Left forelimb (tissue), 1 donor: ENCODE measurements around the gene WFDC13.
"Not testable (repeated sequence)": the region's sequence is repeated elsewhere in the genome, so short reads cannot be mapped to it uniquely, and the experiment has no call there.

Experiments used
- DNase-seq: peaks from one replicate; pipeline ENCODE4 v3.0.0-alpha.2; 2018; ENCODE audit warnings: low spot score

WFDC13 gene

GRCh38 chr20:45701873-45702272, at the start of gene WFDC13:
Gene WFDC13 (plus strand): TSS chr20:45702038. CDS start chr20:45702124, 86 bp downstream.
- no peak for DNase-seq

DNA sequence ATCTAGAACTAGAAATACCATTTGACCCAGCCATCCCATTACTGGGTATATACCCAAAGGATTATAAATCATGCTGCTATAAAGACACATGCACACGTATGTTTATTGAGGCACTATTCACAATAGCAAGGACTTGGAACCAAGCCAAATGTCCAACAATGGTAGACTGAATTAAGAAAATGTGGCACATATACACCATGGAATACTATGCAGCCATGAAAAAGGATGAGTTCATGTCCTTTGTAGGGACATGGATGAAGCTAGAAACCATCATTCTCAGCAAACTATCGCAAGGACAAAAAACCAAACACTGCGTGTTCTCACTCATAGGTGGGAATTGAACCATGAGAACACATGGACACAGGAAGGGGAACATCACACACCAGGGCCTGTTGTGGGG, 44.8 kb upstream of the WFDC13 start:
- DNase-seq = not testable (repeated sequence)

DNA sequence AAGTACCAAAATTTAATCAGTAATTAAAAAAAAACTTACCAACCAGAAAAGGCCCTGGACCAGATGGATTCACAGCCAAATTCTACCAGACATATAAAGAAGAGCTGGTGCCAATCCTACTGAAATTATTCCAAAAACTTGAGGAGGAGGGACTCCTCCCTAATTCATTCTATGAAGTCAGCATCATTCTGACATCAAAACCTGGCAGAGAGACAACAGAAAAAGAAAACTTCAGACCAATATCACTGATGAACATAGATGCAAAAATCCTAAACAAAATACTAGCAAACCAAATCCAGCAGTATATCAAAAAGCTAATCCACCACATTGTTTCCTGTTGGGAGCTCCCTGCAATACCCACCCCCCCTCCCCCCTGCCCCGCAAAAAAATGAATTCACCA, 31.7 kb upstream of the WFDC13 start, which contains the start of gene WFDC11:
WFDC11 (minus strand) TSS at position 101 of the 400 bp plus-strand sequence. CDS start 19,639 bp downstream, outside the sequence.
- DNase-seq = no peak

DNA sequence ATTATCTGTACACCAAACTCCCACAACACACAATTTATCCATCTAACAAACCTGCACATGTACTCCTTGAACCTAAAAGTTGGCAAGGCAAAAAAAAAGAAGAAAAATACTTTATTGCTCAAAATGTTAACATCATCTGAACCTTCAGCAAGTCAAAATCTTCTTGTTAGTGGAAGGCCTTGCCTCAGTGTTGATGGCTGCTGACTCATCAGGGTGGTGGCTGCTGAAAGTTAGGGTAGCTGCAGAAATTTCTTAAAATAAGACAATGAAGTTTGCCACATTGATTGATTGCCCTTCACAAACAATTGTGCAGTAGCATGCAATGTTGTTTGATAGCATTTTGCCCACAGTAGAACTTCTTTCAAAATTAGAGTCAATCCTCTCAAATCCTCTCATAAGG, 29.1 kb upstream of the WFDC13 start:
- DNase-seq = no peak

DNA sequence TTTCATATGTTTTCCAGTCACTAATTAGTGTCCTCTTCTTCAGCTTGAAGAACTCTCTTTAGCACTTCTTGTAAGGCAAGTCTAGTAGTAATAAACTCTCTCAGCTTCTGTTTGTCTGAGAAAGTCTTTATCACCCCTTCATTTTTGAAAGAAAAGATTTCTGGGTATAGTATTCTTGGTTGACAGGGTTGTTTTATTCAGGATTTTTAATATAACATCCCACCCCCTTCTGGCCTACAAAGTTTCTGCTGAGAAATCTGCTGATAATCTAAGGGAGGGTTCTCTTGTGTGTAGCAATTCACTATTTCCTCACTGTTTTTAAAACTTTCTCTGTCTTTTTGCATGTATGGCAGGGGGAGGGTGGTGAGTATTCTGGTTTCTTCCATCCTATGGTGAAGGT, 22.2 kb upstream of the WFDC13 start:
- no peak for DNase-seq

GRCh38 chr20:45685896-45686295, 15.9 kb upstream of the WFDC13 start:
- no peak for DNase-seq

GRCh38 chr20:45693346-45693745, 8.5 kb upstream of the WFDC13 start:
- not testable (repeated sequence) for DNase-seq

DNA sequence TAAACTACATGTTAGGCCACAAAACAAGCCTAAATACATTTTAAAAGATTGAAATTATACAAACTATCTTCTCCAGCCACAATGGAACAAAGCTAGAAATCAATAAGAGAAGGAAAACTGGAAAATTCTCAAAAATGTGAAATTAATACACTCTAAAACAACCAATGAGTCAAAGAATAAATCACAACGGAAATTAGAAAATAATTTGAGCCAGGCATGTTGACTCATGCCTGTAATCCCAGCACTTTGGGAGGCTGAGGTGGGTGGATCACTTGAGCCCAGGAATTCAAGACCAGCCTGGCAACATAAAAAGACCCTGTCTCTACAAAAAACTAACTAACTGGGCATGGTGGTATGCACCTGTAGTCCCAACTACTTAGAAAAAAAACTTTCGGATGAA, 6.3 kb upstream of the WFDC13 start:
- no peak for DNase-seq

DNA sequence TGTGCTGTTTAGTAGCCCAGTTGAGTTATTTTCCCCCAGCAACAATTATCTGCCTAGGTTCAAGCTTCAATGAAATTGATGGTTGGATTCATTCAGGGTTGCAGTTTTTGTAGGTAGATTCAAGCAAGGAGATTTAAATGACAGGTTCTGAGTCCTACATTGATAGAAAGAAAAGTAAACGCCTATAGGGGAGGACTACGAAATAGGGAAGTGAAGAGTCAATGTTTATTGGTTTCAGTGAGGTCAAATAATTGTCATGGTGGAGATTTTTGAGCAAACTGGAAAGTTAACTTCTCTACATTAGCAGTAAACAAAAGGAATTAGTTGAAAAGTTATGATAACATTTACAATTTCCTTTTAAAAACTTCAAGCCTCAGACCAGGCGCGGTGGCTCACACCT, 734 bp upstream of the WFDC13 start:
- DNase-seq = no peak

DNA sequence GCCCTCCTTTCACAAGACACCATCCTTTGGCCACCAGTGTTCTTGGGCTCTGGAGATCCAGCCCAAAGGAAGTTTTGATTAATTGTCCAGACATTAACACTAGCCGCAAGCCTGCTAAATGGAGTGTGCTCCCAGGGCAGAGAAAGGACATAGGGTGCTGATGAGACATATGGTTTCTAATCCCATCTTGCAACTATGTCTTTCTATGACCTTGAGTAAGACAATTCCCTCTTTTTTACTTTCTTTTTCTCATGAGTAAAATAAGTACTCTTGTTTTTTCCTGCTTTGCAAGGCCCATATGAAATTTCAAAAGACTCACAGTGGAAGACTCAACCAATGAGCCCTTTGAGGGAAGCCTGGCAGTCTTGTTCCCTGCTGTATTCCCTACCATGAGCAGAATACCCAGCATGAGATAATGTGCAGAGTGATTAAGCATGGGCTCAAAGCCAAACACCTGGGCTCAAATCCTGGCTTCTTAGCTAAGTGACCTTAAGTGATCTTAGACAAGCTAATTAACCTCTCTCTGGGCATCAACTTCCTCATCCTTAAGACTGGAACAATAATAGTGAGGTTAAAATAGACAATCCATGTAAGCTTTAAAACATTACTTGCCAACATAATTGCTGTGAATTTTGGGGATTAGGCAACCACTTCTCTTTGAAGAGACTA, 3.3 kb downstream of the WFDC13 start, which contains the start of gene WFDC10B:
WFDC10B (minus strand) TSS at position 51 of the 669 bp plus-strand sequence. CDS start 19,027 bp downstream, outside the sequence.
- no peak for DNase-seq

- not testable (repeated sequence) for DNase-seq
Observed at GRCh38 chr20:45716141-45716688, 14.4 kb downstream of the WFDC13 start.

DNA sequence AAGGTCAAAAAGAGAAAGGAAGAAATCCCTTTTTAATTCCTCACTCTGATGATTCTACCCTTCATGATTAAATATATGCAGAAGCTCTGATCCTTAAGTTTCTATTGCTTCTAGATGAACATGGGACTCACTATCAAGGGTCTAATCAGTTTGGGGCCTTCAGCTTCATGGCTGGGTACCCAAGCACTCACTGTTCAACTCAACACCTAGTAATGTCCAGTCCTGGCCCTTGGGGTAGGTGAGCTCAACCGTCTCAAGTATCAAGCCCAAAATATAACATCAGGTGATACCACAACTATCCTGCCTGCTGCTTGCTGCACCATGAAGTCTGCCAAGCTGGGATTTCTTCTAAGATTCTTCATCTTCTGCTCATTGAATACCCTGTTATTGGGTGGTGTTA, 20.2 kb downstream of the WFDC13 start, which contains the start of gene SPINT4:
SPINT4 (plus strand) TSS at position 301 of the 400 bp plus-strand sequence; CDS start at position 322, 21 bp downstream.
- no peak for DNase-seq

DNA sequence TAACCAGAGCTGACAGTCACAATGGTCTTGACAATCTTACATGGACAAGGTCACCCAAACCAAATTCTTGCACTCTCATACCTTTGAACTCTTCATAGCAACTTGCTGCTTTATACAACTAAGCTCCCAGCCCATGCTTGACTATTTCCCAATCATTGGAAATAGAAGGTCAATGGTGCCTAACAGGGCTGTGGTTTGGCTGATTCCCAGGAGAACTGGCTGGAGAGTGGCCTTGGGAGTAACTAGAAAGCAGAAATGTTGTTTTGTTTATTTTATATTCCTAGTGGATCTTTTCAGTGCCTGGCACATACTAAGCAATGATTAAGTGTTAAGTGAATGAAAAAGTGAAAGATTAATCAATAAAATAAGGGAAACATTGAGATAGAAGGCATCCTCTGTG, 23.3 kb downstream of the WFDC13 start:
- DNase-seq = no peak

DNA sequence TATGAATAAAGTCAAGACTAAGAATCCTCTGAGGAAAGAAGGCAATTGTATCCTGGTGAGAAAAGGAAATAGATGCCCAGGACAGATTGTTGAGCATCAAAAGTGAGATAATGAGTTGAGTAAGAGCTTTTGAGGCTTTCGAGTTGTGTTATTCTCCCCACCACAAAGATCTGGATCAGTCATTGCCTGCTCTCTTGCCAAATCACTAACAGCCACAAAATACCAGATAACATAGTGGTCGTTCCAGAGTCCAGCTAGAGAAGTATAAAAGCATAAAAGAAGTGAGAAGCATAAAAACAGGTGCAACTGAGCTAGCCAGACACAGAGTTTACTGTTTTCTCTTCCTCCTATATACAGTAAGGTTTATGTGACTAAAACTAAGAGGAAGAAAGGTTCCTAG, 25.2 kb downstream of the WFDC13 start:
- no peak for DNase-seq

GRCh38 chr20:45732199-45732598, 30.4 kb downstream of the WFDC13 start:
- no peak for DNase-seq

DNA sequence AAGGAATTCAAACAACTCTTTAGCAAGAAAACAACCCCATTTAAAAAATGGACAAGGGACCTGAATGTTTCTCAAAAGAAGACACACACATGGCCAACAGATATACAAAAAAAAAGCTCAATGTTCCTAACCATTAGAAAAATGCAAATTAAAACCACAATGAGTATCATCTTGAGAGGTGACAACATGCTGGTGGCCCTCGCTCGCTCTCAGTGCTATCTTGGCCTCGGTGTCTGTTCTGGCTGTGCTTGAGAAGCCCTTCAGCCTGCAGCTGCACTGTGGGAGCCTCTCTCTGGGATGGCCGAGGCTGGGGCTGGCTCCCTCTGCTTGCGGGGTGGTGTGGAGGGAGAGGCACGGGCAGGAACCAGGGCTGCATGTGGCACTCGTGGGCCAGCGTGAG, 33.7 kb downstream of the WFDC13 start:
- DNase-seq = no peak

DNA sequence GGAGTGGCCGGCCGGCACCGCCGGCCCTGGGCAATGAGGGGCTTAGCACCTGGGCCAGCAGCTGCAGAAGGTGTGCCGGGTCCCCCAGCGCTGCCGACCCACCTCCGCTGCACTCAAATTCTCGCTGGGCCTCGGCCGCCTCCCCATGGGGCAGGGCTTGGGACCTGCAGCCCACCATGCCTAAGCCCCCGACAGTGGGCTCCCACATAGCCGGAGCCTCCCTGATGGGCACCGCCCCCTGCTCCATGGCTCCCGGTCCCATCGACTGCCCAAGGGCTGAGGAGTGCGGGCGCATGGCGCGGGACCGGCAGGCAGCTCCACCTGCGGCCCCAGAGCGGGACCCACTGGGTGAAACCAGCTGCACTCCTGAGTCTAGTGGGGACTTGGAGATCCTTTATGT, 34.1 kb downstream of the WFDC13 start:
- no peak for DNase-seq

GRCh38 chr20:45742596-45742995, 40.8 kb downstream of the WFDC13 start:
- no peak for DNase-seq

DNA sequence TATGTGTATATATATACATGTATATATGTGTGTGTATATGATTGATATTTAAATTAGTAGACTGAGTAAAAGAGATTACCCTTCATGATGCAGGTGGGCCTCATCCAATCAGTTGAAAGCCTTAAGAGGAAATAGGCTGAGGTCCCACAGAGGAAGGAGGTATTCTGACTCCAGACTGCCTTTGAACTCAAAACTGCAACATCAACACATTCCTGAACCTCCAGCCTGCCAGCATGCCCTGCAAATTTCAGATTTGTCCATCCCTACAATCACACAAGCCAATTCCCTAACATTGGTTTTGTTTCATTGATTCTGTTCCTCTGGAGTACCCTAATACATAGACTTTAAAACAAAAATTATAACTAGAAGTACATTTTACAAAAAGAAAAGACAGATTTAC, 43.2 kb downstream of the WFDC13 start:
- DNase-seq = no peak

GRCh38 chr20:45751721-45752120, 49.9 kb downstream of the WFDC13 start:
- no peak for DNase-seq

- no peak for DNase-seq
Observed at GRCh38 chr20:45752746-45753145, 50.9 kb downstream of the WFDC13 start.

- no peak for DNase-seq
Observed at GRCh38 chr20:45758096-45758495, 56.3 kb downstream of the WFDC13 start.
